Liver (tissue), 9 donors: ENCODE results near the gene GPATCH3. TPM values are rescaled to one million over a fixed set of nuclear protein-coding genes. Genes with fewer than 3 reads are reported as not detected.

ENCODE experiments used
- DNase-seq: peaks from one replicate; pipeline ENCODE4 v3.0.0-alpha.2; 2017; ENCODE audit warnings: low spot score
- H3K27ac ChIP-seq, 2 donors: one replicate each; pipeline ENCODE4 v1.7.0; 2013; ENCODE audit warnings: inconsistent platforms in 2 of 2, low read length in 2 of 2, control low read depth in 1 of 2, low read depth in 1 of 2, mild to moderate bottlenecking in 1 of 2
- H3K27me3 ChIP-seq, 4 donors: one replicate each; pipeline versions ENCODE4 v1.6.1 to v1.7.0; 2013; ENCODE audit warnings: low read length in 3 of 4, inconsistent platforms in 1 of 4, mild to moderate bottlenecking in 1 of 4, moderate library complexity in 1 of 4; ENCODE audit not compliant: control insufficient read depth in 4 of 4, insufficient read depth in 4 of 4
- H3K36me3 ChIP-seq, 4 donors: one replicate each; pipeline versions ENCODE4 v1.6.1 to v1.7.0; 2013; ENCODE audit warnings: low read length in 3 of 4, mild to moderate bottlenecking in 3 of 4, low read depth in 1 of 4, moderate library complexity in 1 of 4; ENCODE audit not compliant: control insufficient read depth in 4 of 4, insufficient read depth in 3 of 4
- H3K4me1 ChIP-seq, 4 donors: one replicate each; pipeline versions ENCODE4 v1.6.1 to v1.7.0; 2013; ENCODE audit warnings: low read length in 3 of 4, mild to moderate bottlenecking in 3 of 4, moderate library complexity in 1 of 4; ENCODE audit not compliant: control insufficient read depth in 4 of 4, insufficient read depth in 4 of 4
- H3K4me3 ChIP-seq, 3 donors: one replicate each; pipeline versions ENCODE4 v1.6.1 to v1.7.0; 2013; ENCODE audit warnings: low read length in 3 of 3, control low read depth in 1 of 3, low read depth in 1 of 3, mild to moderate bottlenecking in 1 of 3
- H3K9ac ChIP-seq, 2 donors: one replicate each; pipeline ENCODE4 v1.7.0; 2013; ENCODE audit warnings: low read length in 2 of 2, mild to moderate bottlenecking in 2 of 2, moderate library complexity in 2 of 2, control low read depth in 1 of 2, low read depth in 1 of 2
- H3K9me3 ChIP-seq, 4 donors: one replicate each; pipeline versions ENCODE4 v1.6.1 to v1.7.0; 2013; ENCODE audit warnings: low read length in 3 of 4; ENCODE audit not compliant: control insufficient read depth in 4 of 4
- ATF3 ChIP-seq: IDR thresholded peaks from 2 replicates; pipeline ENCODE4 v1.6.1; 2016; ENCODE audit warnings: antibody characterized with exemption
- CTCF ChIP-seq: fragments of 150-350 bp; IDR thresholded peaks from 2 replicates; pipeline ENCODE4 v1.5.1; 2017; ENCODE audit warnings: improper control_type of control experiment, low read depth, low read length; ENCODE audit not compliant: missing input control
- EGR1 ChIP-seq, 2 donors: IDR thresholded peaks; 2 replicates each; pipeline ENCODE4 v1.6.1; 2016 to 2018; ENCODE audit warnings: antibody characterized with exemption in 2 of 2, low read depth in 2 of 2
- FOXA2 ChIP-seq: IDR thresholded peaks from 2 replicates; pipeline ENCODE4 v1.6.1; 2016; ENCODE audit warnings: antibody characterized with exemption
- GABPA ChIP-seq, 2 donors: IDR thresholded peaks in 1 of 2; conservative IDR thresholded peaks in 1 of 2; 2 replicates each; pipeline ENCODE4 v1.6.1; 2016; ENCODE audit warnings: antibody characterized with exemption in 2 of 2, mild to moderate bottlenecking in 1 of 2, moderate library complexity in 1 of 2
- HNF4A ChIP-seq, 2 donors: conservative IDR thresholded peaks; 2 replicates each; pipeline ENCODE4 v1.6.1; 2016; ENCODE audit warnings: antibody characterized with exemption in 2 of 2, mild to moderate bottlenecking in 2 of 2
- HNF4G ChIP-seq: IDR thresholded peaks from 2 replicates; pipeline ENCODE4 v1.6.1; 2016; ENCODE audit warnings: antibody characterized with exemption
- JUND ChIP-seq, 2 donors: IDR thresholded peaks; 2 replicates each; pipeline ENCODE4 v1.6.1; 2016; ENCODE audit warnings: antibody characterized with exemption in 2 of 2
- MAX ChIP-seq: IDR thresholded peaks from 2 replicates; pipeline ENCODE4 v1.6.1; 2016; ENCODE audit warnings: antibody characterized with exemption
- NR2F2 ChIP-seq: IDR thresholded peaks from 2 replicates; pipeline ENCODE4 v1.6.1; 2016; ENCODE audit warnings: antibody characterized with exemption
- RXRA ChIP-seq, 2 donors: IDR thresholded peaks; 2 replicates each; pipeline ENCODE4 v1.6.1; 2017 to 2018; ENCODE audit warnings: antibody characterized with exemption in 2 of 2, mild to moderate bottlenecking in 1 of 2
- TAF1 ChIP-seq: conservative IDR thresholded peaks from 2 replicates; pipeline ENCODE4 v1.6.1; 2016; ENCODE audit warnings: antibody characterized with exemption, mild to moderate bottlenecking
- ZBTB33 ChIP-seq: IDR thresholded peaks from 2 replicates; pipeline ENCODE4 v1.6.1; 2016; ENCODE audit warnings: antibody characterized with exemption
- WGBS: extraction: QIAGEN DNeasy Blood & Tissue Kit; methylation state at CpG from one replicate; pipeline ENCODE4 v1.1.7; 2013; 5-methylcytosine and 5-hydroxymethylcytosine counted together
- polyA plus RNA-seq, 2 donors: library from polyadenylated mRNA; stranded (reverse) in 1 of 2; unstranded in 1 of 2; fragments of 200-250 nt in 1 of 2; fragments of >200 nt in 1 of 2; fragmentation: Nextera tagmentation in 1 of 2; extraction: Ambion mirVana in 1 of 2; gene quantifications; one replicate each; pipeline versions ENCODE4 v1.2.1 to v1.2.3, GENCODE V29; 2013 to 2015
- total RNA-seq, 2 donors: library from RNA; depleted of rRNA; stranded (reverse); fragments of >200 nt; gene quantifications; one replicate each; pipeline ENCODE4 v1.2.3, GENCODE V29; 2014
- TF ChIP-seq, protein P1 (sequence below): IDR thresholded peaks from 2 replicates; pipeline ENCODE4 v1.6.1; 2016; ENCODE audit warnings: antibody characterized with exemption, mild to moderate bottlenecking
- donor health status: healthy.
- donor health status: healthy.
- donor health status: healthy.
- donor health status: healthy.
- donor health status: healthy.

The GPATCH3 gene
- total and polyA plus RNA-seq, 4 donors: 5.8 to 6.3 (median 6.2) TPM

- WGBS: 75% methylated on average over 5 of the region's 5 CpGs
- no peak overlapping the region for H3K27ac ChIP-seq
These were observed 39.0 kb downstream of the GPATCH3 start for GRCh38 chr1:26861286-26861701.

GRCh38 chr1:26858891-26859640 lies 41.2 kb downstream of the GPATCH3 start:
- no peak overlapping the region for H3K4me3 ChIP-seq
- 95% methylated on average over 7 of the region's 7 CpGs for WGBS
- no peaks in the 10 kb centered on the region for H3K27me3 ChIP-seq
- H3K9me3 ChIP-seq: no peaks in the 10 kb centered on the region
- DNase-seq: no peak
- H3K9ac ChIP-seq: no peak overlapping the region
- H3K27ac ChIP-seq: no peak overlapping the region
- peaks cover 0 to 2% (median 2%) of the 10 kb centered on the region in 4 donors for H3K4me1 ChIP-seq
- peaks cover 0 to 22% (median 7%) of the 10 kb centered on the region in 4 donors for H3K36me3 ChIP-seq
- TF ChIP-seq, protein P1, sequence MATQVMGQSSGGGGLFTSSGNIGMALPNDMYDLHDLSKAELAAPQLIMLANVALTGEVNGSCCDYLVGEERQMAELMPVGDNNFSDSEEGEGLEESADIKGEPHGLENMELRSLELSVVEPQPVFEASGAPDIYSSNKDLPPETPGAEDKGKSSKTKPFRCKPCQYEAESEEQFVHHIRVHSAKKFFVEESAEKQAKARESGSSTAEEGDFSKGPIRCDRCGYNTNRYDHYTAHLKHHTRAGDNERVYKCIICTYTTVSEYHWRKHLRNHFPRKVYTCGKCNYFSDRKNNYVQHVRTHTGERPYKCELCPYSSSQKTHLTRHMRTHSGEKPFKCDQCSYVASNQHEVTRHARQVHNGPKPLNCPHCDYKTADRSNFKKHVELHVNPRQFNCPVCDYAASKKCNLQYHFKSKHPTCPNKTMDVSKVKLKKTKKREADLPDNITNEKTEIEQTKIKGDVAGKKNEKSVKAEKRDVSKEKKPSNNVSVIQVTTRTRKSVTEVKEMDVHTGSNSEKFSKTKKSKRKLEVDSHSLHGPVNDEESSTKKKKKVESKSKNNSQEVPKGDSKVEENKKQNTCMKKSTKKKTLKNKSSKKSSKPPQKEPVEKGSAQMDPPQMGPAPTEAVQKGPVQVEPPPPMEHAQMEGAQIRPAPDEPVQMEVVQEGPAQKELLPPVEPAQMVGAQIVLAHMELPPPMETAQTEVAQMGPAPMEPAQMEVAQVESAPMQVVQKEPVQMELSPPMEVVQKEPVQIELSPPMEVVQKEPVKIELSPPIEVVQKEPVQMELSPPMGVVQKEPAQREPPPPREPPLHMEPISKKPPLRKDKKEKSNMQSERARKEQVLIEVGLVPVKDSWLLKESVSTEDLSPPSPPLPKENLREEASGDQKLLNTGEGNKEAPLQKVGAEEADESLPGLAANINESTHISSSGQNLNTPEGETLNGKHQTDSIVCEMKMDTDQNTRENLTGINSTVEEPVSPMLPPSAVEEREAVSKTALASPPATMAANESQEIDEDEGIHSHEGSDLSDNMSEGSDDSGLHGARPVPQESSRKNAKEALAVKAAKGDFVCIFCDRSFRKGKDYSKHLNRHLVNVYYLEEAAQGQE: no peak
- no peak for TF ChIP-seq JUND (IDR thresholded peaks at IDR 0.05)
- TF ChIP-seq ZBTB33: no peak
- TF ChIP-seq NR2F2: no peak
- TF ChIP-seq FOXA2: no peak
- no peak for TF ChIP-seq ATF3
- TF ChIP-seq HNF4G: no peak
- no peak for TF ChIP-seq MAX
- TF ChIP-seq GABPA (IDR thresholded peaks at IDR 0.05 in 1 of 2, conservative IDR thresholded peaks at IDR 0.05 in 1 of 2): no peak
- no peak for TF ChIP-seq EGR1 (IDR thresholded peaks at IDR 0.05; ENCODE audit: low read depth in 2 of 2)
- TF ChIP-seq RXRA (IDR thresholded peaks at IDR 0.05): no peak
- no peak for TF ChIP-seq TAF1

More at GRCh38 chr1:26861286-26861701, 39.0 kb downstream of the GPATCH3 start:
- no peaks in the 10 kb centered on the region for H3K9me3 ChIP-seq
- H3K36me3 ChIP-seq: peaks cover 0 to 7% (median 0%) of the 10 kb centered on the region in 4 donors
- H3K9ac ChIP-seq: no peak overlapping the region
- TF ChIP-seq HNF4A (conservative IDR thresholded peaks at IDR 0.05) (no peak), CTCF (no peak), TAF1 (no peak), ZBTB33 (no peak), ATF3 (no peak)
- no peaks in the 10 kb centered on the region for H3K27me3 ChIP-seq
- H3K4me3 ChIP-seq: no peak overlapping the region
- no peak for DNase-seq
- peaks cover 0 to 12% (median 6%) of the 10 kb centered on the region in 4 donors for H3K4me1 ChIP-seq
